Dermis blood vessel endothelial cell (primary cell): ENCODE measurements around the gene FSIP2. TPM values are rescaled to one million over a fixed set of nuclear protein-coding genes. Genes with fewer than 3 reads are reported as not detected.

Experiments used
- DNase-seq: peaks from one replicate; pipeline ENCODE4 v3.0.0; 2010
- total RNA-seq: library from RNA; depleted of rRNA; stranded (reverse); fragments of >200 nt; gene quantifications from 2 replicates; pipeline ENCODE4 v1.2.3, GENCODE V29; 2014

FSIP2 gene
- 0.05 and 0.17 TPM in 2 replicates for total RNA-seq

- DNase-seq = peak; percentile 65
Observed at GRCh38 chr2:185738679-185739472, at the start of gene FSIP2. Gene FSIP2 (plus strand): TSS chr2:185738804. CDS start chr2:185738895, 91 bp downstream.

GRCh38 chr2:185689906-185690539 is 48.6 kb upstream of the FSIP2 start:
- no peak for DNase-seq

- no peak for DNase-seq
Observed at GRCh38 chr2:185695711-185696235, 42.8 kb upstream of the FSIP2 start.

- no peak for DNase-seq
Observed at GRCh38 chr2:185700883-185701282, 37.7 kb upstream of the FSIP2 start.

GRCh38 chr2:185734658-185735057 is 3.9 kb upstream of the FSIP2 start:
- DNase-seq = no peak

GRCh38 chr2:185736210-185736609 is 2.4 kb upstream of the FSIP2 start:
- no peak for DNase-seq

GRCh38 chr2:185745864-185746859 is 7.6 kb downstream of the FSIP2 start:
- DNase-seq = no peak

- DNase-seq = no peak
Observed at GRCh38 chr2:185757356-185757755, 18.8 kb downstream of the FSIP2 start.

- no peak for DNase-seq
Observed at GRCh38 chr2:185771396-185771795, 32.8 kb downstream of the FSIP2 start.

- DNase-seq = no peak
Observed at GRCh38 chr2:185780890-185781289, 42.3 kb downstream of the FSIP2 start.

- no peak for DNase-seq
Observed at GRCh38 chr2:185782223-185782769, 43.7 kb downstream of the FSIP2 start.

GRCh38 chr2:185785156-185785555 is 46.6 kb downstream of the FSIP2 start:
- no peak for DNase-seq

- no peak for DNase-seq
Observed at GRCh38 chr2:185785851-185786473, 47.4 kb downstream of the FSIP2 start.

- no peak for DNase-seq
Observed at GRCh38 chr2:185787227-185788145, 48.9 kb downstream of the FSIP2 start.

- no peak for DNase-seq
Observed at GRCh38 chr2:185790361-185790760, 51.8 kb downstream of the FSIP2 start.

GRCh38 chr2:185793532-185794345 is 55.1 kb downstream of the FSIP2 start:
- DNase-seq = no peak

- no peak for DNase-seq
Observed at GRCh38 chr2:185796758-185797157, 58.2 kb downstream of the FSIP2 start.

- DNase-seq = no peak
Observed at GRCh38 chr2:185802926-185803325, 64.3 kb downstream of the FSIP2 start.

- no peak for DNase-seq
Observed at GRCh38 chr2:185806783-185807182, 68.2 kb downstream of the FSIP2 start.

GRCh38 chr2:185807351-185807750 is 68.7 kb downstream of the FSIP2 start:
- no peak for DNase-seq
